Activated CD8-positive, alpha-beta T cell treated with anti-CD3 and anti-CD28 coated beads for 36 hours (primary cell): Measurements from ENCODE around the gene FGF14. TPM values are rescaled to one million over a fixed set of nuclear protein-coding genes. Genes with fewer than 3 reads are reported as not detected.

ENCODE experiments used
- ATAC-seq: fragments of 200-7000 bp; cut with Tn5 transposase; one replicate; pipeline ENCODE4 v1.10.0; 2021; ENCODE audit warnings: mild to moderate bottlenecking, moderate library complexity
- CTCF ChIA-PET: fragments of 350-600 bp; sonication (Branson Sonifier 250); formaldehyde crosslinking; loops from one replicate; lab custom pipeline; 2021; ENCODE audit warnings: antibody characterized with exemption; lab: Charles Lee
- POLR2A ChIA-PET: fragments of 350-600 bp; sonication (Branson Sonifier 250); formaldehyde crosslinking; loops from one replicate; lab custom pipeline; 2021; ENCODE audit warnings: antibody characterized with exemption; lab: Charles Lee
- DNase-seq: peaks from one replicate; pipeline ENCODE4 v3.0.0-alpha.2; 2020
- H3K27ac Mint-ChIP-seq: one replicate; pipeline ENCODE4 v1.8.0; 2021; ENCODE audit warnings: mild to moderate bottlenecking, mixed read lengths
- H3K27me3 Mint-ChIP-seq: one replicate; pipeline ENCODE4 v1.8.0; 2021; ENCODE audit warnings: mixed read lengths
- H3K36me3 Mint-ChIP-seq: one replicate; pipeline ENCODE4 v1.8.0; 2021; ENCODE audit warnings: low read depth, mixed read lengths
- H3K4me1 Mint-ChIP-seq: one replicate; pipeline ENCODE4 v1.8.0; 2021; ENCODE audit warnings: low read depth, mixed read lengths
- H3K4me3 Mint-ChIP-seq: one replicate; pipeline ENCODE4 v1.8.0; 2021; ENCODE audit warnings: mild to moderate bottlenecking, moderate library complexity, mixed read lengths
- H3K9me3 Mint-ChIP-seq: one replicate; pipeline ENCODE4 v1.8.0; 2021; ENCODE audit warnings: mixed read lengths
- intact Hi-C: fragments of 100-400 bp; cut with micrococcal nuclease; formaldehyde crosslinking; loops from one replicate; pipeline ENCODE4 v1.10.0; 2022
- total RNA-seq, 2 experiments: library from RNA; stranded (reverse); gene quantifications; one replicate each; pipeline ENCODE4 v1.2.3, GENCODE V29; 2021
- TF ChIP-seq, protein P1 (sequence below): fragments of 200-600 bp; IDR thresholded peaks from one replicate; pipeline ENCODE4 v1.8.0; 2022; ENCODE audit warnings: antibody characterized with exemption, mild to moderate bottlenecking

The FGF14 gene
- total RNA-seq, 2 experiments from 2014 or later, result not detected

- Mint-ChIP-seq H3K9me3 (no peaks in the 10 kb centered on the region), H3K36me3 (no peaks in the 10 kb centered on the region), H3K4me3 (no peak overlapping the region), H3K4me1 (no peaks in the 10 kb centered on the region), H3K27ac (no peak overlapping the region), H3K27me3 (peaks cover 2% of the 10 kb centered on the region)
- ChIA-PET CTCF (no interaction called here), POLR2A (no interaction called here)
- intact Hi-C loops, result no loop called here
- no peak for DNase-seq
- no peak for ATAC-seq
- TF ChIP-seq, protein P1, sequence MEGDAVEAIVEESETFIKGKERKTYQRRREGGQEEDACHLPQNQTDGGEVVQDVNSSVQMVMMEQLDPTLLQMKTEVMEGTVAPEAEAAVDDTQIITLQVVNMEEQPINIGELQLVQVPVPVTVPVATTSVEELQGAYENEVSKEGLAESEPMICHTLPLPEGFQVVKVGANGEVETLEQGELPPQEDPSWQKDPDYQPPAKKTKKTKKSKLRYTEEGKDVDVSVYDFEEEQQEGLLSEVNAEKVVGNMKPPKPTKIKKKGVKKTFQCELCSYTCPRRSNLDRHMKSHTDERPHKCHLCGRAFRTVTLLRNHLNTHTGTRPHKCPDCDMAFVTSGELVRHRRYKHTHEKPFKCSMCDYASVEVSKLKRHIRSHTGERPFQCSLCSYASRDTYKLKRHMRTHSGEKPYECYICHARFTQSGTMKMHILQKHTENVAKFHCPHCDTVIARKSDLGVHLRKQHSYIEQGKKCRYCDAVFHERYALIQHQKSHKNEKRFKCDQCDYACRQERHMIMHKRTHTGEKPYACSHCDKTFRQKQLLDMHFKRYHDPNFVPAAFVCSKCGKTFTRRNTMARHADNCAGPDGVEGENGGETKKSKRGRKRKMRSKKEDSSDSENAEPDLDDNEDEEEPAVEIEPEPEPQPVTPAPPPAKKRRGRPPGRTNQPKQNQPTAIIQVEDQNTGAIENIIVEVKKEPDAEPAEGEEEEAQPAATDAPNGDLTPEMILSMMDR, result no peak
Measured at GRCh38 chr13:101881593-101881992, 520.3 kb downstream of the FGF14 start.

GRCh38 chr13:101880581-101880980 lies 521.3 kb downstream of the FGF14 start:
- Mint-ChIP-seq H3K4me3 (no peak overlapping the region), H3K4me1 (no peaks in the 10 kb centered on the region), H3K36me3 (no peaks in the 10 kb centered on the region), H3K27me3 (peaks cover 2% of the 10 kb centered on the region), H3K27ac (no peak overlapping the region), H3K9me3 (no peaks in the 10 kb centered on the region)
- intact Hi-C loops, result no loop called here
- TF ChIP-seq, protein P1, result no peak
- ATAC-seq, result no peak
- DNase-seq, result no peak
- CTCF ChIA-PET, result no interaction called here
- POLR2A ChIA-PET, result no interaction called here

- CTCF ChIA-PET, result no interaction called here
- H3K27ac Mint-ChIP-seq, result no peak overlapping the region
- H3K9me3 Mint-ChIP-seq, result no peaks in the 10 kb centered on the region
- no peak for DNase-seq
- TF ChIP-seq, protein P1, result no peak
- H3K36me3 Mint-ChIP-seq, result no peaks in the 10 kb centered on the region
- intact Hi-C loops, result no loop called here
- peaks cover 3% of the 10 kb centered on the region for H3K27me3 Mint-ChIP-seq
- H3K4me1 Mint-ChIP-seq, result no peaks in the 10 kb centered on the region
- no peak for ATAC-seq
- no peak overlapping the region for H3K4me3 Mint-ChIP-seq
- POLR2A ChIA-PET, result no interaction called here
Measured at GRCh38 chr13:101876951-101877350, 524.9 kb downstream of the FGF14 start.

GRCh38 chr13:101875717-101876393 lies 526.0 kb downstream of the FGF14 start:
- no peak for DNase-seq
- H3K4me1 Mint-ChIP-seq, result no peaks in the 10 kb centered on the region
- TF ChIP-seq, protein P1, result no peak
- H3K4me3 Mint-ChIP-seq, result no peak overlapping the region
- intact Hi-C loops, result no loop called here
- POLR2A ChIA-PET, result no interaction called here
- no peaks in the 10 kb centered on the region for H3K9me3 Mint-ChIP-seq
- H3K27me3 Mint-ChIP-seq, result peaks cover 3% of the 10 kb centered on the region
- CTCF ChIA-PET, result no interaction called here
- no peak overlapping the region for H3K27ac Mint-ChIP-seq
- ATAC-seq, result no peak
- no peaks in the 10 kb centered on the region for H3K36me3 Mint-ChIP-seq

- ChIA-PET POLR2A (no interaction called here), CTCF (no interaction called here)
- DNase-seq (no peak), ATAC-seq (no peak)
- TF ChIP-seq, protein P1, result no peak
- intact Hi-C loops, result no loop called here
- Mint-ChIP-seq H3K36me3 (no peaks in the 10 kb centered on the region), H3K4me3 (no peak overlapping the region), H3K27ac (no peak overlapping the region), H3K9me3 (no peaks in the 10 kb centered on the region), H3K27me3 (peaks cover 3% of the 10 kb centered on the region), H3K4me1 (no peaks in the 10 kb centered on the region)
Measured at GRCh38 chr13:101875091-101875490, 526.8 kb downstream of the FGF14 start.
